ENCODE data around the gene CACNA1B.
"Not testable (repeated sequence)": the region's sequence is repeated elsewhere in the genome, so short reads cannot be mapped to it uniquely, and the experiment has no call there.

Gene CACNA1B

GRCh38 chr9:137890768-137891587 is 13.4 kb downstream of the CACNA1B start:
- not testable (repeated sequence) for FAIRE-seq

GRCh38 chr9:137891588-137892423 is 14.2 kb downstream of the CACNA1B start:
- no peak for FAIRE-seq

- FAIRE-seq, result no peak
These were observed 15.0 kb downstream of the CACNA1B start for GRCh38 chr9:137892424-137893191.

- FAIRE-seq, result no peak
These were observed 16.1 kb downstream of the CACNA1B start for GRCh38 chr9:137893670-137894069.

GRCh38 chr9:137899551-137900360 is 22.2 kb downstream of the CACNA1B start:
- FAIRE-seq, result no peak

GRCh38 chr9:137900584-137901310 is 23.2 kb downstream of the CACNA1B start:
- FAIRE-seq, result no peak

- FAIRE-seq, result no peak
These were observed 25.1 kb downstream of the CACNA1B start for GRCh38 chr9:137902646-137903045.

GRCh38 chr9:137905740-137906139 is 28.2 kb downstream of the CACNA1B start:
- no peak for FAIRE-seq

- FAIRE-seq, result no peak
These were observed 30.2 kb downstream of the CACNA1B start for GRCh38 chr9:137907776-137908175.

- no peak for FAIRE-seq
These were observed 35.1 kb downstream of the CACNA1B start for GRCh38 chr9:137912671-137913070.

- no peak for FAIRE-seq
These were observed 35.5 kb downstream of the CACNA1B start for GRCh38 chr9:137913132-137913531.

GRCh38 chr9:137913771-137914767 is 36.5 kb downstream of the CACNA1B start:
- no peak for FAIRE-seq

GRCh38 chr9:137916540-137916939 is 39.0 kb downstream of the CACNA1B start:
- FAIRE-seq, result no peak

- no peak for FAIRE-seq
These were observed 39.5 kb downstream of the CACNA1B start for GRCh38 chr9:137917116-137917515.

GRCh38 chr9:137917795-137918194 is 40.2 kb downstream of the CACNA1B start:
- no peak for FAIRE-seq

- FAIRE-seq, result no peak
These were observed 40.9 kb downstream of the CACNA1B start for GRCh38 chr9:137918331-137919094.

GRCh38 chr9:137919095-137919465 is 41.5 kb downstream of the CACNA1B start:
- FAIRE-seq, result no peak

GRCh38 chr9:137919649-137920141 is 42.1 kb downstream of the CACNA1B start:
- FAIRE-seq, result no peak

GRCh38 chr9:137920753-137921152 is 43.2 kb downstream of the CACNA1B start:
- no peak for FAIRE-seq

Measured in G401.6 (cell line).